Uterine smooth muscle cell (primary cell): ENCODE data around the gene BRME1. TPM values are rescaled to one million over a fixed set of nuclear protein-coding genes. Genes with fewer than 3 reads are reported as not detected.

Experiments used
- total RNA-seq: library from RNA; depleted of rRNA; stranded (reverse); fragments of >200 nt; gene quantifications from 2 replicates; pipeline ENCODE4 v1.2.3, GENCODE V29; 2014

Gene BRME1
- 0.55 and 0.87 TPM in 2 replicates for total RNA-seq

DNA sequence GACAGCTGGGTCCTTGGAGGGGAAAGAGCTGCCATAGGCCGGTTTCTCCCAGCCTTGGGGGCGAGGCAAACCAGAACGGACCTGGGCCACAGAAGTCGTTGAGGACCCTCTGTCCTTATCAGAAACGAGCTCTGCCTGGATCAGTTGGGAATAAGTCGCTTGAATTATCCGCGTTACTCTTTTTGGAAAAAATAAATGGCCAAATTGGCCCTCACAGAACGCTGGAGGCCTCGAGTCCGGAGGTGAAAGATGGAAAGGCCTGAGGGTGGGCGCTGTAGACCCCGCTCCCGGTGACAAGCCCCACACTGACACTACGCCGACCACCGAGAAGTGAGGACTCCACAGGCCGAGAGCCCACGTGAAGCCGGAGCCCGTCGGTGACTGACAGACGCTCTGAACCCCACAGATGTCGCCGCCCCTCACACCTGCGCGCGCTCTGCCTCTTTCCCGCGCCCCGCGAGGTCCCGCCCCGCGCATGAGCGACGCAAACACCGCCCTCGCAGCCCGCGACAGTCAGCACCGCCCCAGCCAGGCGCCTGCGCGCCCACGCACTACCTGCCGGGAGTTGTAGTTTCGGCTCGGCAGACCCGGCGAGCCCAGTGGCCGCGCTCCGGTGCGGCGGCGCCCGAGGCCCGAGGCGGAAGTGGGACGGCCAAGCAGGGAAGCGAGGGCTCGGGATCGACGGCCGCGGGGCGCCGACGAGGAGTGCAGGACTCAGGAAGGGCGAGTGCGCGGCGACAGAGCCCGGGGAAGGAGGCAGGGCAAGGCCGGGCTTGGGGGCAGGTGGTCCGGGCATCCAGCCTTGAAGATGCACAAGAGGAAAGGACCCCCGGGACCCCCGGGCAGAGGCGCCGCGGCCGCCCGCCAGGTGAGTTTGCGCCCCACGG lies at the start of gene BRME1, which contains the start of gene CC2D1A:
BRME1 (minus strand) TSS at position 484 of the 887 bp plus-strand sequence. CDS start 1,225 bp downstream, outside the sequence.
CC2D1A (plus strand) TSS at position 568 of the 887 bp plus-strand sequence; CDS start at position 809, 241 bp downstream.

DNA sequence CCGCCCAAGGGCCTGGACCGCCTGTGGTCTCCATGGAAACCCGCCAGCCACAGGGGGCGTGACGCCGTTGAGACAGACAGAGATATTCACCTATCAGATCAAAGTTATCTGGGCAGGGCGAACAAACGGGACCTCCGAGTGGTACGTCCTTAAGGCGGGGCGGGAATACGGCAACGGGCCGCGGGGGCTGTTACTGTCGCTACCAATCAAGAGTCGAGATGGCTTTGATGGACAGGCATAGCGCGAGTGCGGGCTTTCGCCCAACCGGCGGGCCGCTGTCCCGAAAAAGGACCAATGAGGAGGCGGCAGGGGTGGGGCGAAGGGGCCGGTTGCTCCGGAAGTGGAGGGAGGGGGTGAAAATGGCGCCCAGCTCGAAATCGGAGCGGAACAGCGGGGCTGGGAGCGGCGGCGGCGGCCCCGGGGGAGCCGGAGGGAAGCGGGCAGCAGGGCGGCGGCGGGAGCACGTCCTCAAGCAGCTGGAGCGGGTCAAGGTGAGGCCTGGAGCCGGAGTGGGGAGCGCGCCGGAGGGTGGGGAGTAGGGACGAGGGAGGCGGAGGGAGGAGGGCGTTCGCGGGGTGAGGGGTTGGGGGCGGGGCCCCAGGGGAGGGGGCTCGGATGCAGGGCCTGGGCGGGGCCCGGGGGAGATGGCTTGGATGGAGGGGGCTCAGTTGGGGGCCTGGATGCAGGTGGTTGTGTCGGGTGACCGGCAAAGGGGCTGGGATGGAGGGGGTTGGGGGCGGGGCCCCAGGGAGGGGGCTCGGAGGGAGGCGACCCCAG lies 46.4 kb upstream of the BRME1 start, which contains the start of gene DCAF15:
DCAF15 (plus strand) TSS at position 356 of the 777 bp plus-strand sequence; CDS start at position 360, 4 bp downstream.

DNA sequence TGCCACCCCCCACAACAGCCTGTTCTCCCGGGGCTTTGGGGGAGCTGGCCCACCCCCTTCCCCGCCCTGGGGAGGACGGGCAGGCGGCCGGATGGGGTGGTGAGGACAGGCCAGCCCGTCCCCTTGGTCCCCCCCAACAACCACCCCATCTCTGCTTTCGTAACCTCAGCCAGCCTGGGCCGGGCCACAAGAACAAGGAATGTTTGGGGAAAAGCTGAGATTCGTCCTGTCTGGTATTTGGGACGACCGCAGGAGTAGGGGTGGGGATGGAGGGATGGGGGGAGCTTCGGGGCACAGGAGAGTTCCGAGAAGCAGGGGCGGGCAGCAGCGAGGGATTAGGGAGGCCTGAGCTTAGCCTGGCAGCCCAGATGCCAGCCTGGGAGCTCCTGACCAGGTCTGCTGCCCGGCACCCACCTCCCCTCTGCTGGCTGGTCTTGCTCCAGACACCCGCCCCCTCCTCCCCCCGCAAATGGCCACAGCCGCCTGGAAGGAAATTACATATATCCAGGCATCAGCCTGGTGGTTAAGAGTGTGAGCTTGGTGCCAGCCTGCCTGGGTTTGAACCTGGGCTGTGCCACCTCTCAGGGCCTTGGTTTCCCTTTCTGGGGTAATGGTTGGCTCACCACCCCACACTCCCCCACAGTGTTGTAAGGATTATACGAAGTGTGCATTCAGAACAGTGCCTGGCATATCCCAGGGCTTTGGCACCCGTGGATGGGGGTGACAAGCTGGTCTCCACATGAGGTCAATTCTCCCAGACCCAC lies 32.6 kb upstream of the BRME1 start, which contains the start of gene PODNL1:
PODNL1 (minus strand) TSS at position 117 of the 764 bp plus-strand sequence. CDS start 236 bp downstream, outside the sequence.

DNA sequence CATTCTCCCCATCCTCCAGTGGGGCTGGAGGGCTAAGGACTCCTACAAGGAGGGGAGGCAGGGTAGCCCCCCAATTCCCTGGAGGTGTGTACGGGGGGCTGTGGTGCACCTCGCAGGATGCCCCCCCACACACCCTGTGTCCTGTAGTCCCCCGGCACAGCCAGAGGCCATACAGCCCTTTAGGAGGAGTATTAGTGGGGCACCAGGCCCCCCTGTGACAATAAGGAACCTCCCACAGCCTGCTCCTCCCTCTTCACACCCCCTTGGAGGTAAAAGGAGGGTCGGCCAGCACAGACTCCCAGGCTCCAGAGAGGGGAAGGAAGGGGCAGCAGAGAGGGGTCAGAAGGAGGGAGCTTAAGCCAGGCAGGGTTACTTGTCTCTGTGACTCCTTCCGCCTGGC lies 29.1 kb downstream of the BRME1 start, which contains the start of gene NANOS3:
NANOS3 (plus strand) TSS at position 301 of the 400 bp plus-strand sequence. CDS start 115 bp downstream, outside the sequence.

Other genes starting within 250 kb of the BRME1 start
- 30.6 and 54.3 TPM in 2 replicates for gene MRI1, start 141.6 kb downstream of the BRME1 start, total RNA-seq
- gene C19orf53, start 131.7 kb downstream of the BRME1 start, total RNA-seq, result 57.2 and 63.3 TPM in 2 replicates
- gene ZSWIM4, start 110.7 kb downstream of the BRME1 start, total RNA-seq, result 5.5 and 11.7 TPM in 2 replicates
- not detected in 2 replicates for gene NANOS3, start 29.0 kb downstream of the BRME1 start, total RNA-seq
- gene CC2D1A, start 84 bp upstream of the BRME1 start, total RNA-seq, result 6.9 and 8.0 TPM in 2 replicates
- gene PODNL1, start 32.3 kb upstream of the BRME1 start, total RNA-seq, result under 0.01 and 1.2 TPM in 2 replicates
- 5.5 and 14.9 TPM in 2 replicates for gene DCAF15, start 46.4 kb upstream of the BRME1 start, total RNA-seq
- 3.7 and 3.9 TPM in 2 replicates for gene RFX1, start 100.2 kb upstream of the BRME1 start, total RNA-seq
- not detected in 2 replicates for gene RLN3, start 122.0 kb upstream of the BRME1 start, total RNA-seq
- gene IL27RA, start 125.6 kb upstream of the BRME1 start, total RNA-seq, result 1.00 and 2.4 TPM in 2 replicates
- 0.55 and 0.87 TPM in 2 replicates for gene PALM3, start 156.0 kb upstream of the BRME1 start, total RNA-seq
- 0.11 and 0.25 TPM in 2 replicates for gene MISP3, start 166.7 kb upstream of the BRME1 start, total RNA-seq
- gene C19orf67, start 179.7 kb upstream of the BRME1 start, total RNA-seq, result not detected in 2 replicates
- gene SAMD1, start 184.6 kb upstream of the BRME1 start, total RNA-seq, result 22.1 and 30.0 TPM in 2 replicates
- 47.5 and 56.1 TPM in 2 replicates for gene PRKACA, start 211.6 kb upstream of the BRME1 start, total RNA-seq
- gene ASF1B, start 230.5 kb upstream of the BRME1 start, total RNA-seq, result 7.2 and 24.0 TPM in 2 replicates